Astrocyte of the spinal cord (primary cell): Measurements from ENCODE around the gene COA8.

Experiments used
- DNase-seq: peaks from one replicate; pipeline ENCODE4 v3.0.0; 2011; ENCODE audit warnings: low read depth, low spot score
- H3K4me3 ChIP-seq: 2 replicates; pipeline ENCODE4 v1.5.1; 2011; ENCODE audit warnings: low read depth, mild to moderate bottlenecking, low read length, moderate library complexity
- in situ Hi-C: cut with HindIII; loops from 2 replicates; pipeline ENCODE4 v1.10.0; 2017; ENCODE audit warnings: low sequenced_read_pairs
- TF ChIP-seq, protein P1 (sequence below): IDR thresholded peaks from 2 replicates; pipeline ENCODE4 v1.5.1; 2012; ENCODE audit warnings: low read depth, mild to moderate bottlenecking, low read length, inconsistent platforms

Gene COA8

DNA sequence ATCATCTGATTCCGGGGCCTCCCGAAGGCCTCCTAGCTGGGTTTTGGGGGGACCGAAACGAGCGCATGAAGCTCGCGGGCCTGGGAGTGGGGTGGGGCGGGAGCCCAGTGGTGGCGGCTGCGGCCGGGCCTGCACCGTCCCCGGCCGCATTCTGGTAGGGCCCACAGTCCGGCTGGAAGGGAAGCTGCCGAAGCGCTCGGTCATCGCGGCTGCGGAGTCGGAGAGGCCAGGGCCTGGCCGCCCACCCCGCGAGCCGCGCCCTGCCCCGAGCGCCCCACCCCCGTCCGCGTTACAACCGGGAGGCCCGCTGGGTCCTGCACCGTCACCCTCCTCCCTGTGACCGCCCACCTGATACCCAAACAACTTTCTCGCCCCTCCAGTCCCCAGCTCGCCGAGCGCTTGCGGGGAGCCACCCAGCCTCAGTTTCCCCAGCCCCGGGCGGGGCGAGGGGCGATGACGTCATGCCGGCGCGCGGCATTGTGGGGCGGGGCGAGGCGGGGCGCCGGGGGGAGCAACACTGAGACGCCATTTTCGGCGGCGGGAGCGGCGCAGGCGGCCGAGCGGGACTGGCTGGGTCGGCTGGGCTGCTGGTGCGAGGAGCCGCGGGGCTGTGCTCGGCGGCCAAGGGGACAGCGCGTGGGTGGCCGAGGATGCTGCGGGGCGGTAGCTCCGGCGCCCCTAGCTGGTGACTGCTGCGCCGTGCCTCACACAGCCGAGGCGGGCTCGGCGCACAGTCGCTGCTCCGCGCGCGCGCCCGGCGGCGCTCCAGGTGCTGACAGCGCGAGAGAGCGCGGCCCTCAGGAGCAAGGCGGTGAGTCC, 66.1 kb downstream of the COA8 start, which contains the start of gene KLC1:
KLC1 (plus strand) TSS at position 528 of the 819 bp plus-strand sequence. CDS start 25,354 bp downstream, outside the sequence.
- H3K4me3 ChIP-seq = peak within 1 kb of the TSS; percentile 87
- DNase-seq = peak; percentile 57
- in situ Hi-C loops = no loop called here
- TF ChIP-seq, protein P1, sequence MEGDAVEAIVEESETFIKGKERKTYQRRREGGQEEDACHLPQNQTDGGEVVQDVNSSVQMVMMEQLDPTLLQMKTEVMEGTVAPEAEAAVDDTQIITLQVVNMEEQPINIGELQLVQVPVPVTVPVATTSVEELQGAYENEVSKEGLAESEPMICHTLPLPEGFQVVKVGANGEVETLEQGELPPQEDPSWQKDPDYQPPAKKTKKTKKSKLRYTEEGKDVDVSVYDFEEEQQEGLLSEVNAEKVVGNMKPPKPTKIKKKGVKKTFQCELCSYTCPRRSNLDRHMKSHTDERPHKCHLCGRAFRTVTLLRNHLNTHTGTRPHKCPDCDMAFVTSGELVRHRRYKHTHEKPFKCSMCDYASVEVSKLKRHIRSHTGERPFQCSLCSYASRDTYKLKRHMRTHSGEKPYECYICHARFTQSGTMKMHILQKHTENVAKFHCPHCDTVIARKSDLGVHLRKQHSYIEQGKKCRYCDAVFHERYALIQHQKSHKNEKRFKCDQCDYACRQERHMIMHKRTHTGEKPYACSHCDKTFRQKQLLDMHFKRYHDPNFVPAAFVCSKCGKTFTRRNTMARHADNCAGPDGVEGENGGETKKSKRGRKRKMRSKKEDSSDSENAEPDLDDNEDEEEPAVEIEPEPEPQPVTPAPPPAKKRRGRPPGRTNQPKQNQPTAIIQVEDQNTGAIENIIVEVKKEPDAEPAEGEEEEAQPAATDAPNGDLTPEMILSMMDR = no peak

DNA sequence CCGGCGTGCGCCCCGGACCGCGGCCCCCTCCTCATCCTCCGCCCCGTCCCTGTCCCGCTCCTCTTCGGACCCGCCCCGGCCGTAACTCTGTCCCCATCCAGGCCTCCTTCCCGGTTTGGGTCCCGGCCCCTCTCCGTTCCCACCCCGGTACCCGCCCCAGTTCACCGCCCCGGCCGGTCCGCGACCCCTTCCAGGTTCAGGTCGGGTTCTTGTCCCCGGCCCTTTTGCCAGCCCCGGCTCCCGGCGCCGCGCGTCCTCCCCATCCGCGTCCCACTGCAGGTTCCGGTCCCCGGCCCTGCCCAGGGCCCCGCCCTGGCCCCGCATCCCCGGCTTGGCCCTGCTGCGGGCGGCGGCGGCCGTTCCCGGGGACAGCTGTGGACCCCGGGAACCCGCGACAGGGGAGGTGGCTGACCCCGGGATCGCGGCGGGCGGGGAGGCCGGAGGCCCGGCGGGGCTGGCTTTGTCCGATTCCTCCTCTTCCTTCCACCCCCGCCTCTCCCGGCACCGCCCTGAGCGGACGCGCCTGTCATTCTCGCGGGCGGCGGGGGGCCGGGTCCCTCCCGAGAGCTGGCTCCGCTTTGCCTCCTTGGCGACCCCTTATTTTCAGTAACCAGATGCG, 66.9 kb downstream of the COA8 start:
- DNase-seq = no peak
- H3K4me3 ChIP-seq = peak overlapping the region; percentile 87
- in situ Hi-C loops = no loop called here
- TF ChIP-seq, protein P1 = no peak

DNA sequence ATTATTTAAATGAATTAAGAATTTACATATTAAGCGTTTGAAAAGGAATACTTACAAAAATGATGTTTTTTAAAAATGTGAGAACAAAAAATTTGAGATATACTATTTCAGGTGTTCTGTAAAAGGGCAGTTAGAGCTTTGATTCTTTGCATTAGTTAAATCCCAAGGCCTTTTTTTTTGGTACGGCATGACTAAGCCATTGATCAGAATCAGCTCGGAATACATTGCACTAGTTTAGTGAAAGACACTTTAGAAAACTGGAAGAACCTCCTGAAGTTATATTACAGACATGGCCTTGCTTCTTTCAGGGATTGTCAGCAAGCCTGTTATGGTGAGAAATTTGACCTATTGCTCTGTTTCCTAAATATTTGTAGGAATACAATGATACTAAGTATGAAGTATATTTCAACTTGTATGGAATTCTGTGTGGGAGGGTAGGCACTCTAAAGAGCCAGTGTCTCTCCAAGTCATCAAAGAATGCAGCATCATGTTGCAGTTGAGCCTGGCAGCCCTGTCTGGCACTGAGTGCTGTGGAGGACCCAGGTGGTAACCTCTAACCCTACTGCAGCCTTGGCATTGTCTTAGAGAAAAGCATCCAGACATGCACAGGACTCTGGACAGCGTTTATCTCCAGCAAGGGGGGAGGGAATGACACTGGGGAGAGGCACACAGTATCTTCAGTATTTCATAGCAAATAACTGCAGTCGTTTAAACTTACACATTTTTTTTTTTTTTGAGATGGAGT, 67.8 kb downstream of the COA8 start:
- DNase-seq = peak; percentile 30
- in situ Hi-C loops = no loop called here
- peak overlapping the region; percentile 87 for H3K4me3 ChIP-seq
- TF ChIP-seq, protein P1 = no peak

DNA sequence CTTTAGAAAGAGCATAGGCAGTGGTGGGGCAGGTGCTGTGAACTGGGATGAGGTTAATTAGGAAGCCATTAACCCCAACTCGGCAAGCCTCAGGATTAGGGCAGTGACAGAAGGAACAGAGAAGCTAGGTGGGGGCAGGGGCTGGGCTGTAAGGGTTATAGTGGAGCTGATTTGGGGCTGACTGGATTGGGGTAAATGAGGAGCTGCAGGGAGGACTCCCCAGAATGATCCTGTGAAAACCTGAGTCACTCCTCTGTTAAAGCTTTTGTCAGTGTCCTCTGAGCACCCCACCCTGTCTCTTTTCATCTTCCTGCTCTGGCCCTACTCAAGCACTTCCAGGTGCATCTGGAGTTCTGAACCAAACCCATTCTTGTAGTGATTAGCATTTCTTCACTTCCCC, 70.6 kb downstream of the COA8 start:
- TF ChIP-seq, protein P1 = no peak
- in situ Hi-C loops = no loop called here
- no peak for DNase-seq
- H3K4me3 ChIP-seq = no peak overlapping the region

DNA sequence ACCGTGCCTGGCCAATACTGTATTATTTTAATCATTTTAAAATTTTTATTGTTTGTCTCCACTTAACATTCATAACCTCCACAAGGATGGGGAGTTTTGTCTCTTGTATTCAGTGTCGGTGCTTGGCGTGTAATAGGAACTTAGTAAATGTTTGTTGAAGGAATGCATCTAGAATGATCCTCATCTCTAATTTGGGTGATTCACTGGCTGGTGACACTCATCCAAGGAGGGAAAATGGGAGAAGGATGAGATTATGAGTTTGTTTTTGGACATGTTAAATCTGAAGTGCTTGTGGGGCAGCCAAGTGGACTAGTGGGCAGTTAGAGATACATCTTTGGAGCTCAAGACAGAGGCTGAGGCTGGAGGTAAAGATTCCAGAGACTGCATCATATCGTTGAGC, 71.4 kb downstream of the COA8 start:
- no peak overlapping the region for H3K4me3 ChIP-seq
- in situ Hi-C loops = no loop called here
- TF ChIP-seq, protein P1 = no peak
- no peak for DNase-seq

DNA sequence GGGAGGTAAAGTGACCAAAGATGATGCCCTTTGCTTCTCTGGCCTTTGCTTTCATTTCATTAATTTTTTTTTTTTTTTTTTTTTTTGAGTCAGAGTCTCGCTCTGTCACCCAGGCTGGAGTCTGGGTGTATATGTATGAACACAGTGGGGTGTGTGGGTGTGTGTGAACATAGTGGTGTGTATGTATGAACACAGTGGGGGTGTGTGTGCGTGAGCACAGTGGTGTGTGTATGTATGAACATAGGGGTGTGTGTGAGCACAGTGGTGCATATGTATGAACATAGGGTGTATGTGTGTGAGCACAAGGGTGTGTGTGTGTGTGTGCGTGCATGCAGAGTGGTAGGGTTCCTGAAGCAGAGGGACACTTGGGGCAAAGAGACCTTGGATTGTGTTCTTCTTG, 75.8 kb downstream of the COA8 start:
- in situ Hi-C loops = no loop called here
- TF ChIP-seq, protein P1 = no peak
- DNase-seq = no peak
- H3K4me3 ChIP-seq = no peak overlapping the region
